Stimulated activated CD8-positive, alpha-beta memory T cell treated with anti-CD3 and anti-CD28 coated beads, Interleukin-15, amount 100 ng/mL, for 4 hours (primary cell): ENCODE data around the gene VPS37B.

Source experiments
- DNase-seq, 2 donors: peaks; one replicate each; pipeline ENCODE4 v3.0.0-alpha.2; 2020; ENCODE audit warnings: low read depth in 2 of 2

VPS37B gene

DNA sequence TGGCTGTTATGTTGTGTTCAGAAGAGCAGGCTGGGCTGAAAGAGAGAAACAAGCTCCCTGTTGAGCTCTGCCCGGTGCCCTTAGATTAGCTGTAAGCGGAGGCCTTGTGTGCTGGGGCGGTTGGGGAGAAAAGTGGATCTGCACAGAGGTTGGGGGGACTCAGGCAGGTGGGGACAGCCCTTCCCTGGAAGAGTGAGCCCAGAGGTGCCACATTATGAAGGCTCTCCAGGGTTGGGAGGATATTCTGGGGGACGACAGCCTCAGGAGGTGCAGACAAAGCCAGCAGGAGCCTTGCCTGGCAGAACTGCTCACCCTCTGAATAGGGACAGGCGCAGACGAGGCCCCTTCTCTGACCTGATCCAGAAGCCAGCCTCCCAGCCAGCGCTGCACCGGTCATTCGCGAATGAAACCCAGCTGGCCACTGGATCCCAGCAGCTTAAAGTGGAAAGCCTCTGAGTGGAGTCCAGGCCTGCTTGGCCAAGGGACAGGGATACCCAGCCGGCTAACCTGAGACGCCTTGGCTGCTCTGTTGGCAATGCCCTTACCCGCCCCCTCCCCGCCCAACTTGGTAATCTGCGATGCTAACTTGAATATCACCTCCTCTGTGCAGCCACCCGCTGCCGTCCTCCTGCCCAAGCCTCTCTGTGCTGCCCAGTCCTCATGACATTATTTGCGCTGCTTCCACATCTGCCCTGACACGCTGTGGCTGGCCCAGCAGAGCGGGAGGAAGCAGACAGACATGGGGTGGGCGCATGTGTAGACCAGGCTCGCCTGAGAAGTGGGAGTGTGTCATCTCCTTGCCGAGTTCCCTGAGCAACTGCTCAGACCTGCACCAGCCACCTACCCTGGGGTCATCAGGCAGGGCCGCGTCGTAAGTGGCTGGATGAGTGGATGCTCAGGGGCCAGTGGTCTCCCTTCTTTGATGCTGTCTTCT, 55.1 kb downstream of the VPS37B start:
- DNase-seq, result no peak

DNA sequence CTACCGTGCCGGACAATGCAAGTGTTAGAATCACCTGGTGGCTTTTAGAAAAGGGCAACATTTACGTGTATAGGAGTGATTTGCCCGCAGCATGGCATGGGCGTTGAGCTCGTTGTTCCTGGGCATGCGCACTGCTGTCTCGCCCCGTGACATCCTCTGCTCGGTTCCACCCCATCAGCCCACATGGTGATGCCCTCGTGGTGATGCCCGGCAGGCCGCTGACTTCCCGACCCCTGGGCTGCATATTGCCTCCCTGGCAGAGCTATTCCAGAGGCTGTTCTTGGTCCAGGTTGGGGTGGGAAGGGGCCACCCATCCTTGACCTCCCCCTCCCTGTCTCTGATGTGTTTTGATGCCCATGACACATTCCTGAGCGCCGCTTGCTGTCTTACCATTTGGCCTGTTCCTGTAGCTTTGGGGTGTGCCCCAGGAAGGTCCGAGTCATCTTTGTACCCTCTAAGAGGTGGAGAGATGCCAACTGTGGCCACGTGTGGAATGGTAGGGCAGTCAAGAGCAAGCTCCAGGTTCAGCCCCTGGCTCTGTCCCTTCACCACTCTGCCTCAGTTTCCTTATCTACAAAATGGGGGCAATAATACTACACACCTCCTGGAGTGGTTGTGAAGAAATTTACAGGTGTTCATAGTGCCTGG, 55.9 kb downstream of the VPS37B start:
- no peak for DNase-seq

DNA sequence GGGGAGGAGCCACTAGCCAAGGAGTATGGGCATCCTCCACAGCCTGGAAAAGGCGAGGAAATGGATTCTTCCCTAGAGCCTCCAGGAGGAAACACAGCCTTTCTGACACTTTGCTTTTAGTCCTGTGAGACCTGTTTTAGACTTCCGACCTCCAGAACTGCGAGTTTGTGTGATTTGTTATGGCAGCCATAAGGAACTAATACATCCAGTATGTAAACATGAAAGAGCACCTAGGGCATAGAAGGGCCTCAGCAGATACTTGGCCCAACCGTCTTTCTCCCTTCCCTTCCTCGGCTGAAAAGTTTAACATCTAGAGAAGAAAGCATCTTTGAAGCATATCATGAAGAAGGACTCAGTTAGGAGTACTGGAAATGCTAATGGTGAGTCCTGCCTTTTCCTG, 57.1 kb downstream of the VPS37B start:
- no peak for DNase-seq

DNA sequence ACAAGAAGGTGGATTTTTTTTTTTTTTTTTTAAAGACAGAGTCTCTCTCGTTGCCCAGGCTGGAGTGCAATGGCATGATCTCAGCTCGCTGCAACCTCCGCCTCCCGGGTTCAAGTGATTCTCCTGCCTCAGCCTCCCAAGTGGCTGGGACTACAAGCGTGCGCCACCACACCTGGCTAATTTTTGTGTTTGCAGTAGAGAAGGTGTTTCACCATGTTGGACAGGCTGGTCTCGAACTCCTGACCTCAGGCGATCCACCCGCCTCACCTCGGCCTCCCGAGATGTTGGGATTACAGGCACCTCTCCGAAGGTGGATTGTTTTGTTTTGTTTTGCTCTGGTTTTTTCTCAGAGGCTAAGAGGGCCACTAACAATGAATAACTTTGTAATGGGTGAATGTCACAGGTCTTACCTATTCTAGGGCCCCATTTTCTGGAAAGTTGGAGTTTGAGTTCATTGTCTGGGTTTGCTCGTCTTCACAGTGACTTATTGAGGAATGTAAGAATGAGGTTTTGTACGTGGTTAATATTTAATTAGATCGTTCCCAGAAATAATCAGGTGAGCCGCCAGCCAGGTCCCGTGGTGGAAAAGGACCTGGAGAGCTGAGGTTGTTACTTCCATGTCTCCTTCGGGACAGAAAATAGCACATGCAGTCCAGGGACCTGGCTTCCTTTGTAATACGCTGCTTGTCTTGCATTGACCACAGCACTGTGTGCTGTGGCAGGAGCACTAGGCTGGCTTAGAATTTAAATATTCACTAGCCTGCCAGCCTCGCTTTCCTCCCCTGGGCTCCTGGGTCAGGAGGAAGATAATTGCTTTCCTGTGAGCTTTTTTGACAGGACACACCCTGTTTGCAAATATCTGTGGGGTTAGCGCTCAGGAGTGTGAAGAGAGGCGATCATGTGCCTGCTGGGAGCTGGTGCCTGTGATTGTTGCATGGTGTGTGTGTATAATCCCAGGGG, 58.3 kb downstream of the VPS37B start:
- DNase-seq, result no peak

DNA sequence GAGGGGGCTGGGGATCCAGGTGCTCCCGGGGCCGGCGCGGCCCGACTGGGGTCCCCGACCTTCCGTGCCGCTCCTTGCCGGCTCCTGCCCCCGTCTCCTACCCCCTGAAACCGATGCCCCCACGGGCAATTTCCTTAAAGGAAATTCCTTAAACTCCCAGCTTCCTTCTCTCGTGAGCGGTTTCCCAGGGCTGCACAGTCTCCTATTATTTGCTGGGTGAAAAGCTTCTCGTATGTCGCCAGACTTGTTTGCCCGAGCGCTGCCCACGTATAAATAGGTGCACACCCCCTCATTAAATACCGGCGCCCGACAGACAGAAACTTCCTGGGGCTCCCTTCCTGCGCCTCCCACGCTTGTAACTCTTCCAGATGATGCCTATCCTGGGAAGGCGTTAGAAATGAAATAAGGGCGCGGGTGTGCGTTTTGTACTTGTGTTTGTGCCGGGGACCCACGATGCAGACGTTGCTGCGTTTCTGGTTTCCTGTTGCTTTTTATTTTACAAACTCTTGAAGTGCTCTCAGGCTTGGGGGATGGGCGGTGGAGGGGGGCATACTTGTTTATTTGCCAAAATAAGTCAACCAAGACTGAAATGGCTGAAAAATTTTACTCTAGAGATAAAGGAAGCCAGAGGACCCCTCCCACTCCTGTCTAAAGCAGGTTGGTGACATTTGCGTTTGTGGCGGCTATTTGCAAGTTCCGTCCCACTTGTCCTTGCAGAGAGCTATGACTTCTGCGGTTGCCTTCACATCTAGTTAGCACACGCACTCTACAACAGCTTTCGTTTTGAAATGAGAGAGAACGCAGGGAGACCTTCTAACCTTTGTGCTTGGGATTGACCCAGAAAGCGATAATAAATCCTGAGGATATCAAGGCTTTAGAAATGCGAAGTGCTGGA, 59.6 kb downstream of the VPS37B start:
- no peak for DNase-seq

DNA sequence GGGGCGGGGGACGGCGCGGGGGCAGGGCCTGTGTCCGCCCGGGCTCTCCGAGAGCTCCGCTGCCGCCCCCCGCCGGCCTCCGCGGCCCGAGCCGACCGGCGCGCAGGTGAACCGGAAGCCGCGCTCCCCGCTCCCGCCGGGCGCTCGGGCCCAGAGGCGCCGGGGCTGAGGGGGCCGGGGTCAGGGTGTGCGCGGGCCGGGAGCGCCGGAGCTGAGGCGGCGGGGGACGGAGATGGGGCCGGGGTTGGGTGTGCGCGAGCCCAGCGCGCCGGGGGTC, 60.2 kb downstream of the VPS37B start:
- DNase-seq, result no peak

DNA sequence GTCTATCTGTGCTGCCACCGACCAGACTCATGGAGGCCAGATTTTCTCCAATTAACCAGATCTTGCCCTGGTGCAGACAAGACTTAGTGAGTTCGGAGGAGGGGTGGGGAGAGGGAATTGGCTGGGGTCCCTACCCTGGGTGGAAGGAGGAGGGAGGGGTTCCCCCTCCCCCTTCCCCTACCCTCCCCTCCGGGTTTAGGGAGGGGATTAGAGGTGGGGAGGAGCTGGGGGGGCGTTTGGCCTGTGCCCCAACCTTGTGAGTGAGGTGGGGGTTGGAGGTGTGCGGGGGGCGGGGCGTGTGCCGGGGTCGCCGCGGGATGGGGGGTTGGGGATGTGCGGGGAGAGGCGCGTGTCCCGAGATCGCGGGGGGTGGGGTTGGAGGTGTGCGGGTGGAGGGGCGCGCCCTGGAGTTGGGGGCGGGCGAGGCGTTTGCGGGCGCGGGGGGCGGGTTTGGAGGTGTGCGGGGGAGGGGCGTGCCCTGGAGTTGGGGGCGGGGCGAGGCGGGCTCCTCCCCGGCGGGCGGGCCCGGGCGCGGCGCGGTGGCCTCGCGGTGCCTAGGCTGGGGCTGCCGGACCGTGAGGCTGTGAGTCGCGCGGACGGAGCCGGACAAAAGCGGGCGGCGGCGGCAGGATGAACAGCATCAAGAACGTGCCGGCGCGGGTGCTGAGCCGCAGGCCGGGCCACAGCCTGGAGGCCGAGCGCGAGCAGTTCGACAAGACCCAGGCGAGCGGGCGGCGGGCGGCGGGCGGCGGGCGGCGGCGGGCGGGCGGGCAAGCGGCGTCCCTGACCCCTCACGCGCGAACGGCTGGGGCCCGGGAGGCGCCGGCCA, 60.8 kb downstream of the VPS37B start, which contains the start of gene HIP1R:
Gene HIP1R (plus strand): TSS at position 537 of the 829 bp plus-strand sequence. CDS start 94 bp downstream, at position 631.
- DNase-seq, result peak; percentile 6 to 31

DNA sequence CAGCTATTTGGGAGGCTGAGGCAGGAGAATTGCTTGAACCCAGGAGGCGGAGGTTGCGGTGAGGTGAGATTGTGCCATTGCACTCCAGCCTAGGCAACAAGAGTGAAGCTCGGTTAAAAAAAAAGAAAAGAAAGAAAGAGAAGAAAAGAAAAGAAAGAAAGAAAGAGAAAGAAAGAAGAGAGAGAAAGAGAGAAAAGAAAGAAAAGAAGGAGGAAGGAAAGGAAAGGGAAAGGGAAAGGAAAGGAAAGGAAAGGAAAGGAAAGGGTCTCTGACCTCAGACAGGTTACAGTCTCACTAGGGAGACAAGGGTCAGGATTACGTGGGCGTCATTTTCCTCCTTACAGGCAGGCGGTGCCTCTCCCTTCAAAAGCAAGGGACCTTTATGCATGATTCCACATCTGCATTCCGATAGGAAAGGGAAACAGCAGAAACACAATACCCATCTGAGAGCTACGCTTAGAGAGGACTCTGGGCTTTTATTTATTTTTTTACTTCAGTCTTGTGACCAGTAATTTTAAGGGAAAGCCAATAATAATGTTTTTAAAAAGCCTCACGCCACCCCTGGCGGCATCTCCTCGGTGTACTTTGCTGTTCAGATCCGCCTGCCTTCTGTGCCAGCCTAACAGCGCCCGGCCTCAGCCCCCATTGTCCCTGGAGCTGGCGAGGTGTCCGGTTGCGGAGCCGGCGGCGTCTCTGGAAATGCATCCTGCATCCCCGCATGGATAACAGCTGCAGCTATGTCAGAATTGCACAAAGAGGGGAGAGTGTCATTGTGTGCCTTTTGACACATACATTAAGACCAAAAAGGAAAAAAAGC, 61.6 kb downstream of the VPS37B start:
- no peak for DNase-seq

DNA sequence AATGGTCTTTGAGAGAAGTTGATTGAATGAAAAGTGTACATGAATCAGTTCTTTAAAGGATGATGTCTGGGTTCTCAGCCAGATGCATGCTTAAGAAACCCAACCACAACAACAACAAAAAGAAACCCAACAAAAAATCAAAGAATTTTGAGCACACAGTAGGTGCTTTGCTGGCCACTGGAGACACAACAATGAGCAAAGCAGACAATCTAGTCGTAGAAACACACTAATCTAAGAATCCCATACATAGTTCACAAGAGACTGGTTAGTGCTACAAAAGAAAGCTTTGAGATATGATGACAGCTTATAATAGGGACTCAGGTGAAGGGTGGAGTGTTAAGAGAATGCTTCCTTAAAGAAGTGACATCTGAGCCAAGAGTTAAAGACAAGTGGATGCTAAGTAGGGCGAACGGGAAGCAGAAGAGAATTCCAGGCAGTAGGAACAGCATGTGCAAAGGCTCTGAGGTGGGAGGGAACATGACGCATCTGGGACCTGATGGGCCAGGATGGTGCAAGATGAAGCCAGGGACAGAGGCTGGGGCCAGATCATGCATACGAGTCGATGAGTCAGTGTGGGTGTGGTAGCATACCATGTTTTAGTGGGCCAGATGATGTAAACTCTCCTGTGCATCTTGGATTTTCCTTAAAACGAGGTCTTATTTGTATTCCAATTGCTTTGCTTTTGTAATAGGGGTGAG, 65.3 kb downstream of the VPS37B start:
- DNase-seq, result no peak

DNA sequence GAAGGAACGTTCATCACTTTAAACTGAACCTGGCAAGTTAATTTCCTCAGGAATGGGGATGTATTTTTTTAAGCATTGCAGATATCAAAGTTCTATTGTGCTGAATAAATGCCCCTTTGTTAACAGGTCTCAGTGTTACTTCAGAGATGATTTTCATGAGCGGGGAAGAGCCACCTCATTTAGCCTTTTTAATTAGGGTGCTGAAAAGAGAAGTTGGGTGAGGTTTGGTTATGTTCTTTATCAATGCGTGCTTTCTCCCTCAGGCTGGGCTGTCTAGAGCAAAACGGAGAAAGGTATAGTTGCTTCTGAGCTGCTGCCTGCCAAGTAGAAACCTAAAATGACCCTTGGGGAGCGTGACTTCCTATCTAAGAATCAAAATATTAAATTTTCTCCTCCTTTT, 68.7 kb downstream of the VPS37B start:
- no peak for DNase-seq

DNA sequence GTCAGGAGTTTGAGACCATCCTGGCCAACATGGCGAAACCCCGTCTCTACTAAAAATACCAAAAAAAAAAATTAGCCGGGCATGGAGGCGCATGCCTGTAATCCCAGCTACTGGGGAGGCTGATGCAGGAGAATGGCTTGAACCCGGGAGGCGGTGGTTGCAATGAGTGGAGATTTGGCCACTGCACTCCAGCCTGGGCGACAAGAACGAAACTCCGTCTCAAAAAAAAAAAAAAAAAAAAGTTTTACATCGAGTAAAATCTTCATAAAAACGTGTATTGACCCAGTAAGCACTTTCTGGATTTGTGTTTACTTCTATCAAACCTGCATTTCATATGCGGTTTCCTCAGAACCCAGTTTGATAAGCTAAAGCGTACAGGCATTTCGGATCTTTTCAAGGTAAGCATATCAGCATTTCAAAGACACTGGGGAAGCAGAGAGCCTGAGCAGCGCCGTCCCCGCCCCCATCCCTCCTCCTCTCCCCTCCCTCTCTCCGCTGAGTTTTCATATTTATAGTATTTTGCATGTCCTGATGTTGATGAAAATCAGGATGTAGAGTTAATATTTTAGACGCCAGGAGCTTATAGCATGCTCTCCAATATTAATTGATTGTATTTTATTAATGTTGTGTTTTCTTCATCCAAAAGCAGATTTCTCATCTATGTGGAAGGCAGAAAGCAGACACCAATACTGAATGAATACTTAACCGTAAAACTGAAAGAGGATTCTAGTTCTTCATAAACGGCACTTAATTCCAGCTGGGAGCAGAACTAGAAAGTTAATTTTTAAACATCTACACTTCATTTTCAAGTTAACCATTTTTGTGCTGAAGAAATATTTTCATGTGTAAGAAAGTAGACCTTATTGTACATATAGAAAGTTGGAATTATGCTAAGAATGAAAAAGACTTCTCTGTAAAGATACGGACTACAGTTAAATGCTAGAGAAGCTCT, 69.9 kb downstream of the VPS37B start:
- DNase-seq, result no peak

DNA sequence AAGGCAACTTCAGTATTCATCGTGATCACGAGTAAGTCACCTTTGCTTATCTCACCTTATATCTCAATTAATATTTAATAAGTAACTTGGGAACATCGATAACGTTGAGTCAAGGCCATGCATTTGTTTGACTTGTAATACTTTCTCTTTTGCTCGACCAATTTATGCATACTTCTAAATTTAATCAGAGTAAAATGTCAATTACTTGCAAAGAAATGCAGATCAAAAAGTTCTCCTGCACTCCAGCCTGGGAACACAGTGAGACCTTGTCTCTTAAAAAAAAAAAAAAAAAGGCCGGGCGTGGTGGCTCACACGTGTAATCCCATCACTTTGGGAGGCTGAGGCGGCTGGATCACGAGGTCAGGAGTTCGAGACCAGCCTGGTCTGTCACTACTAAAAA, 72.5 kb downstream of the VPS37B start:
- no peak for DNase-seq

DNA sequence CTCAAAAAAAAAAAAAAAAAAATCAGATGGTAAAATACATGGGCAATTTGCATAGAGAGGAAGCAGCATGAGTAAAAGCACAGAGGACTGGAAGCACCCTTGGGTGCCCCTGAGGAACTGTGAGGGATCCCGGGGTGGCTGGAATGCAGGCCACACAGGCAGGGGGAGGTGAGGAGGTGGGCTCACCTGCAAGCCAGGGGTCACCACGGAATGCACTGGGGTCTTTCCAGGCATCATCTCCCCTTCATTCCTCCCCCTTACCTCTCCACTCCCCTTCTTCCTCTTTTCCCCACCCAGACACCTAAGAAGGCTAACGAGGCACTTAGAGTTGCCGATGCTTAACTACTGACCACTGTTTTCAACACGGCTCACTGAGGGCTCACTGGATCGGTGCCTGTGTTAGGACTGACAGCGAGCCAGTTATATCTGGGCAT, 75.1 kb downstream of the VPS37B start:
- no peak for DNase-seq

DNA sequence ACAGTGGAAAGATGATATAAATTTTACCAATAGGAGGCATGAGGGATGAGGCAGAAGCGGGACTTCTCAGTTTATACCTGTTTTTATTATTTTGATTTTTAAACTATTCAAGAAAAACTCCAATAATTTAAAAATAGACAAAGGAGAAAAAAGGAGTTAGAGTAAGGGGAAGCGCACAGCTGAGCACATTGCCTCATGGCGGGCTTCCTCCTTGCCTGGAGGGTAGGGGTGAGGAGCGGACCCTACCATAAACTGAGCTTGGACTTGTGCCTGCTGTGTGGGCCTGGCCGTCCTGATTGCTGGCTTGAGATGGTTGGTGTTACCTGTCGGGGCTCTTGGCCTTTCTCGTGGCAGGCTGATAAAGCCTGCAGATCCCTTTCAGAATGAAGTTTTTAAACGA, 75.8 kb downstream of the VPS37B start:
- DNase-seq, result no peak

DNA sequence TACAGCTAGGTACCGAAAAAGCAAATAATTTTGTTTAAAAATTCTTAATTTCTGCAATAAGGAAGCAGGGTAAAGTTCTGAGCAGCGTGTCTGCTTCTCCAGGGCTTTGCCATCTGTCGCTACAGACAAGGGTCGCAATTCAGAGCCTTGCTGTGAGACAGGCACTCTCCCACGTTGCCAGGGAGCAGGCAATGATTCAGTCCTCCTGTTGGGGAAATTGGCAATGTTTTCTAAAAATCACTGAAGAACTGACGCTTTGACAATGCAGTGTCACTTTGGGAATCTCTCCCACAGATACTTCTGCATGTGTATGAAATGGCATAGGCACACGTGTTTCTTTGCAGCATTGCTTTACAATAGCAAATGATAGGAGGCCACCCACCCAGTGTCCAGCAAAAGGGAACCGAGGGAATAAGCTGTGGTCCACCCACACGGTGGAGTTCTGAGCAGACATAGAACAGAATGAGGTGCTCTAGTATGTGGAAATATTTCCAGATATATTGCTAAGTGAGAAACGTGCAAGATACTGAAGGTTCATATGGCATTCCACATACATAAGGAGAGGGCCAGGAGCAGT, 76.6 kb downstream of the VPS37B start:
- no peak for DNase-seq
